HG03378 (cell line): ENCODE measurements around the gene SF3B1.
"Not testable (repeated sequence)": the region's sequence is repeated elsewhere in the genome, so short reads cannot be mapped to it uniquely, and the experiment has no call there.

Source experiments
- ATAC-seq: cut with Tn5 transposase; IDR thresholded peaks from one replicate; pipeline ENCODE4 v1.9.1; 2021; ENCODE audit warnings: mild to moderate bottlenecking, moderate library complexity; ENCODE audit not compliant: unreplicated experiment

SF3B1 gene

GRCh38 chr2:197437380-197437779 is 2.6 kb upstream of the SF3B1 start:
- no peak for ATAC-seq

- no peak for ATAC-seq
Measured at GRCh38 chr2:197435598-197436420, 981 bp upstream of the SF3B1 start.

GRCh38 chr2:197433780-197434438 is 919 bp downstream of the SF3B1 start:
- no peak for ATAC-seq

GRCh38 chr2:197432527-197432926 is 2.3 kb downstream of the SF3B1 start:
- not testable (repeated sequence) for ATAC-seq

GRCh38 chr2:197431858-197432257 is 3.0 kb downstream of the SF3B1 start:
- no peak for ATAC-seq

- ATAC-seq, result no peak
Measured at GRCh38 chr2:197427986-197428385, 6.8 kb downstream of the SF3B1 start.

GRCh38 chr2:197426723-197427603 is 7.9 kb downstream of the SF3B1 start:
- no peak for ATAC-seq

- ATAC-seq, result no peak
Measured at GRCh38 chr2:197425550-197425949, 9.3 kb downstream of the SF3B1 start.

- no peak for ATAC-seq
Measured at GRCh38 chr2:197423307-197423706, 11.5 kb downstream of the SF3B1 start.

- ATAC-seq, result no peak
Measured at GRCh38 chr2:197419438-197419837, 15.4 kb downstream of the SF3B1 start.

GRCh38 chr2:197416268-197416667 is 18.6 kb downstream of the SF3B1 start:
- no peak for ATAC-seq

- no peak for ATAC-seq
Measured at GRCh38 chr2:197414515-197414914, 20.3 kb downstream of the SF3B1 start.

- no peak for ATAC-seq
Measured at GRCh38 chr2:197414039-197414438, 20.8 kb downstream of the SF3B1 start.

GRCh38 chr2:197405582-197405981 is 29.2 kb downstream of the SF3B1 start:
- no peak for ATAC-seq

- no peak for ATAC-seq
Measured at GRCh38 chr2:197399887-197400540, 34.8 kb downstream of the SF3B1 start.

GRCh38 chr2:197398913-197399312 is 35.9 kb downstream of the SF3B1 start:
- ATAC-seq, result no peak

- ATAC-seq, result no peak
Measured at GRCh38 chr2:197391220-197391717, 43.6 kb downstream of the SF3B1 start.

- no peak for ATAC-seq
Measured at GRCh38 chr2:197388866-197389587, 45.8 kb downstream of the SF3B1 start.

GRCh38 chr2:197387179-197387578 is 47.6 kb downstream of the SF3B1 start:
- ATAC-seq, result no peak

- no peak for ATAC-seq
Measured at GRCh38 chr2:197386242-197386641, 48.6 kb downstream of the SF3B1 start.
